Epithelial cell of esophagus (primary cell): ENCODE results near the gene KCNQ2.

ENCODE experiments used
- DNase-seq: peaks from one replicate; pipeline ENCODE4 v3.0.0; 2010; ENCODE audit warnings: low read depth
- H3K4me3 ChIP-seq: 2 replicates; pipeline ENCODE4 v1.5.1; 2011; ENCODE audit warnings: mild to moderate bottlenecking, low read length, control low read depth
- TF ChIP-seq, protein P1 (sequence below): IDR thresholded peaks from 2 replicates; pipeline ENCODE4 v1.5.1; 2011; ENCODE audit warnings: low read depth, mild to moderate bottlenecking, low read length, control low read depth, inconsistent platforms; ENCODE audit not compliant: insufficient read depth; ENCODE audit errors: missing control alignments

KCNQ2 gene

GRCh38 chr20:63464289-63464635 lies 8.2 kb downstream of the KCNQ2 start:
- no peak for DNase-seq
- no peak overlapping the region for H3K4me3 ChIP-seq
- TF ChIP-seq, protein P1, sequence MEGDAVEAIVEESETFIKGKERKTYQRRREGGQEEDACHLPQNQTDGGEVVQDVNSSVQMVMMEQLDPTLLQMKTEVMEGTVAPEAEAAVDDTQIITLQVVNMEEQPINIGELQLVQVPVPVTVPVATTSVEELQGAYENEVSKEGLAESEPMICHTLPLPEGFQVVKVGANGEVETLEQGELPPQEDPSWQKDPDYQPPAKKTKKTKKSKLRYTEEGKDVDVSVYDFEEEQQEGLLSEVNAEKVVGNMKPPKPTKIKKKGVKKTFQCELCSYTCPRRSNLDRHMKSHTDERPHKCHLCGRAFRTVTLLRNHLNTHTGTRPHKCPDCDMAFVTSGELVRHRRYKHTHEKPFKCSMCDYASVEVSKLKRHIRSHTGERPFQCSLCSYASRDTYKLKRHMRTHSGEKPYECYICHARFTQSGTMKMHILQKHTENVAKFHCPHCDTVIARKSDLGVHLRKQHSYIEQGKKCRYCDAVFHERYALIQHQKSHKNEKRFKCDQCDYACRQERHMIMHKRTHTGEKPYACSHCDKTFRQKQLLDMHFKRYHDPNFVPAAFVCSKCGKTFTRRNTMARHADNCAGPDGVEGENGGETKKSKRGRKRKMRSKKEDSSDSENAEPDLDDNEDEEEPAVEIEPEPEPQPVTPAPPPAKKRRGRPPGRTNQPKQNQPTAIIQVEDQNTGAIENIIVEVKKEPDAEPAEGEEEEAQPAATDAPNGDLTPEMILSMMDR: no peak

DNA sequence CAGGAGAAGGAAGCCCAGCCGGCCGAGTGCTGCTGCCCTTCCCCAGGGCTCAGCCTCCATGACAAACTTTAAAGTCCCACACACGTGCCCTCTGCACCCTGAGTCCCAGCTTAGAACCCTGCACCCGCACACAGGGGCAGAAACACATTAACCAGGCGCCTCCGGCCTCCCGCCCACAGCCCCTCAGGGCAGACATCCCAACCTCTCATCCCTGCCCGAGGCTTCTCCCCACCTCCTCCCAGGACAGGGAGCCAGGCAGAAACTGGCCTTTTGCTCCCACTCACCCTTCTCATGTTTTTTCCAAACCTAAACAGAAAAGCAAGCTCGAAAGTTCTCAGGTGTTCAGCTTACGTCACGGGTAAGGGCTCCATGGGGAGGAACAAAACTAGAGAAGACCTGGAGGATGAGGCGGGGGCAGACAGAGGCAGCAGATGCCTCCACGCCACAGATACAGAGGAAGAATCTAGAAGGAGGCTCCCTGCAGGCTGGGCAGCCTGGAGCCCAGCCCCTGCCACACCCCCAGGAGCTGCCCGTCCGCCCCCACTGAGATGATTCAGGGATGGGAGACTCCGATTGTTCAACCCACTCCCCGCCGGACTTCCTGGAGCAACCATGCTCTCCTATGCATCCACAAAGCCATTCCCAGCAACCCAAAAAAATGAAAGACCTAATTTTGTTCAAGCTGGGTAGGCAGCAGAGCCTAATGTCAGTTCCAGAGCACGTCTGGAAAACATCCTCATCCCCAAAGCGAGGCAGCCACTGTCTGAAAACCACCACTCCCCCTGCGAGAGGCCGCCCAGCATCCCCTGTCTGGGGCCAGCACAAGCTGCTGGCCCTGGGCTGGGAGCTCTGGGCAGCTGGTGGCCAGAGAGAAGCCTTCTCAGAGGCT lies 8.8 kb downstream of the KCNQ2 start:
- TF ChIP-seq, protein P1: no peak
- peak; percentile 18 for DNase-seq
- H3K4me3 ChIP-seq: no peak overlapping the region

GRCh38 chr20:63462244-63462643 lies 10.2 kb downstream of the KCNQ2 start:
- no peak overlapping the region for H3K4me3 ChIP-seq
- TF ChIP-seq, protein P1: no peak
- DNase-seq: no peak

GRCh38 chr20:63461104-63461763 lies 11.2 kb downstream of the KCNQ2 start:
- TF ChIP-seq, protein P1: no peak
- H3K4me3 ChIP-seq: no peak overlapping the region
- no peak for DNase-seq

DNA sequence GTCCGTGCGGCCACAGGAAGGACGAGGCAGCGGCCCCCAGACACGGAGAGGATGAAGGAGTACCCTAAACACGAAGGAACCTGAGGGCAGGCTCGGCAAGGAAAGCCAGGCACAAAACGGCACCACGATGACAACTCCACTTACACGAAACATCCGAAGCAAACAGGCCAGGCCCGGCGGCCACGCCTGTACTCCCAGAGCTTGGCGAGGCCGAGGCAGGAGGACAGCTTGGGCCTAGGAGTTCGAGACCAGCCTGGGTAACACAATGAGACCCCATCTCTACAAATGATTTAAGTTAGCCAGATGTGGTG lies 13.4 kb downstream of the KCNQ2 start:
- TF ChIP-seq, protein P1: no peak
- DNase-seq: no peak
- no peak overlapping the region for H3K4me3 ChIP-seq

- DNase-seq: no peak
- no peak overlapping the region for H3K4me3 ChIP-seq
- TF ChIP-seq, protein P1: no peak
These were observed 14.0 kb downstream of the KCNQ2 start for GRCh38 chr20:63458170-63459069.
